Endothelial cell of umbilical vein (primary cell): ENCODE data around the gene NDUFS4. TPM values are rescaled to one million over a fixed set of nuclear protein-coding genes. Genes with fewer than 3 reads are reported as not detected.

Experiments
- BruUV-seq: library from RNA; stranded (reverse); fragments of 400-500 nt; replicated peaks from 2 replicates; lab custom pipeline; 2021; lab: Mats Ljungman, UMichigan
- CTCF ChIA-PET: fragments of 300-600, 350-600 bp; sonication (Branson Sonifier 250); formaldehyde crosslinking; loops from one replicate; lab custom pipeline; 2021; ENCODE audit warnings: antibody characterized with exemption, inconsistent platforms; lab: Charles Lee
- POLR2A ChIA-PET: fragments of 300-600, 350-600 bp; sonication (Branson Sonifier 250); formaldehyde crosslinking; loops from one replicate; lab custom pipeline; 2021; ENCODE audit warnings: antibody characterized with exemption, inconsistent platforms; lab: Charles Lee
- DNase-seq: peaks from one replicate; pipeline ENCODE4 v3.0.0-alpha.2; 2011; ENCODE audit warnings: low read depth, low spot score
- FAIRE-seq: peaks from 2 replicates; lab custom pipeline; 2011; peaks lifted over from hg19 to GRCh38; lab: Jason Lieb, UNC
- H2AFZ ChIP-seq: 2 replicates; pipeline ENCODE4 v1.6.0; 2012; ENCODE audit warnings: low read depth, low read length, control low read depth, inconsistent platforms
- H3K27ac ChIP-seq: 2 replicates; pipeline ENCODE4 v1.5.1; 2011; ENCODE audit warnings: low read depth, mild to moderate bottlenecking, control low read depth, low read length, moderate library complexity; ENCODE audit not compliant: insufficient read depth
- H3K27me3 ChIP-seq, 2 experiments: 2 replicates each; pipeline versions ENCODE4 v1.6.0 to v1.6.1; 2011; ENCODE audit warnings: low read length in 2 of 2, mixed read lengths in 1 of 2; ENCODE audit not compliant: control insufficient read depth in 2 of 2, insufficient read depth in 2 of 2
- H3K36me3 ChIP-seq, 2 experiments: 2 replicates in 1 of 2; 3 replicates in 1 of 2; pipeline ENCODE4 v1.5.1; 2011; ENCODE audit warnings: low read length in 2 of 2, mild to moderate bottlenecking in 1 of 2, moderate library complexity in 1 of 2; ENCODE audit not compliant: control insufficient read depth in 2 of 2, insufficient read depth in 2 of 2; ENCODE audit errors: extremely low read depth in 1 of 2
- H3K4me1 ChIP-seq: 3 replicates; pipeline ENCODE4 v1.5.1; 2011; ENCODE audit warnings: mild to moderate bottlenecking, low read length; ENCODE audit not compliant: control insufficient read depth, insufficient read depth; ENCODE audit errors: extremely low read depth
- H3K4me2 ChIP-seq: 2 replicates; pipeline ENCODE4 v1.6.1; 2011; ENCODE audit warnings: low read length, control low read depth, mixed read lengths; ENCODE audit not compliant: insufficient read depth
- H3K4me3 ChIP-seq, 3 experiments: fragments of 200-600 bp in 1 of 3; sonication (generic), shearing (Covaris generic) in 1 of 3; replicated peaks in 1 of 3; 2 replicates each; pipeline ENCODE4 v1.5.1; 2011 to 2016; ENCODE audit warnings: control low read depth in 3 of 3, low read length in 3 of 3, mild to moderate bottlenecking in 2 of 3, inconsistent platforms in 1 of 3, low read depth in 1 of 3, moderate library complexity in 1 of 3; ENCODE audit not compliant: insufficient read depth in 1 of 3
- H3K79me2 ChIP-seq: 2 replicates; pipeline ENCODE4 v1.6.0; 2012; ENCODE audit warnings: low read length, inconsistent platforms; ENCODE audit not compliant: control insufficient read depth, insufficient read depth
- H3K9ac ChIP-seq: replicated peaks from 2 replicates; pipeline ENCODE3; 2011; ENCODE audit warnings: low read length, control low read depth; ENCODE audit not compliant: insufficient read depth; ENCODE audit errors: extremely low read depth
- H3K9me1 ChIP-seq: replicated peaks from 3 replicates; pipeline ENCODE4 v1.6.0; 2011; ENCODE audit warnings: mild to moderate bottlenecking, low read length; ENCODE audit not compliant: control insufficient read depth, insufficient read depth; ENCODE audit errors: extremely low read depth
- H3K9me3 ChIP-seq: replicated peaks from 2 replicates; pipeline ENCODE4 v1.5.1; 2012; ENCODE audit warnings: low read length, inconsistent platforms; ENCODE audit not compliant: control insufficient read depth, insufficient read depth
- H4K20me1 ChIP-seq: replicated peaks from 2 replicates; pipeline ENCODE3; 2011; ENCODE audit warnings: mild to moderate bottlenecking, low read length; ENCODE audit not compliant: control insufficient read depth, insufficient read depth; ENCODE audit errors: extremely low read depth
- CTCF ChIP-seq, 2 donors: IDR thresholded peaks; 1 replicate in 1 of 2; 2 replicates in 1 of 2; pipeline ENCODE4 v1.5.1; 2011; ENCODE audit warnings: low read length in 2 of 2, mild to moderate bottlenecking in 2 of 2, moderate library complexity in 2 of 2, control low read depth in 1 of 2, inconsistent platforms in 1 of 2, low read depth in 1 of 2; ENCODE audit not compliant: insufficient read depth in 1 of 2; ENCODE audit errors: extremely low read depth in 1 of 2
- EZH2 ChIP-seq: IDR thresholded peaks from 2 replicates; pipeline ENCODE4 v1.6.1; 2012; ENCODE audit warnings: borderline replicate concordance, low read depth, mild to moderate bottlenecking, moderate library complexity, low read length, inconsistent platforms; ENCODE audit not compliant: severe bottlenecking
- FOS ChIP-seq: IDR thresholded peaks from 2 replicates; pipeline ENCODE4 v1.6.1; 2011; ENCODE audit warnings: mild to moderate bottlenecking, low read length, moderate library complexity, borderline replicate concordance; ENCODE audit not compliant: insufficient read depth
- GATA2 ChIP-seq: IDR thresholded peaks from 2 replicates; pipeline ENCODE4 v1.7.0; 2011; ENCODE audit warnings: low read depth, mild to moderate bottlenecking, moderate library complexity, mixed read lengths, low read length; ENCODE audit not compliant: insufficient read length, insufficient read depth
- JUN ChIP-seq: IDR thresholded peaks from 2 replicates; pipeline ENCODE4 v1.6.1; 2011; ENCODE audit warnings: borderline replicate concordance, low read depth; ENCODE audit not compliant: insufficient read length, insufficient read depth
- MYC ChIP-seq: IDR thresholded peaks from one replicate; pipeline ENCODE4 v1.6.1; 2011; ENCODE audit warnings: mild to moderate bottlenecking, low read depth, low read length
- POLR2A ChIP-seq: IDR thresholded peaks from 2 replicates; pipeline ENCODE4 v1.6.1; 2012; ENCODE audit warnings: low read depth, mild to moderate bottlenecking, control low read depth, low read length
- POLR2AphosphoS5 ChIP-seq: IDR thresholded peaks from 2 replicates; pipeline ENCODE4 v1.6.1; 2012; ENCODE audit warnings: low read depth, mild to moderate bottlenecking, control low read depth, low read length, moderate library complexity; ENCODE audit not compliant: insufficient read depth
- dilution Hi-C: fragments of 300-500 bp; cut with MboI; formaldehyde crosslinking; loops from one replicate; pipeline ENCODE4 v1.15.0; 2019; ENCODE audit warnings: low sequenced_read_pairs; ENCODE audit not compliant: extremely low pct_ligation_motif_present
- intact Hi-C: fragments of 100-400 bp; cut with micrococcal nuclease; formaldehyde crosslinking; loops from one replicate; pipeline ENCODE4 v1.10.0; 2022
- polyA plus RNA-seq, 4 experiments: library from polyadenylated mRNA; depleted of rRNA in 3 of 4; stranded (reverse) in 3 of 4; unstranded in 1 of 4; fragments of >200 nt; gene quantifications; 2 replicates each; pipeline versions ENCODE4 v1.2.1 to v1.2.3, GENCODE V29; 2011 to 2012; ENCODE audit warnings: missing spikeins in 1 of 4
- total RNA-seq: library from RNA; stranded (reverse); gene quantifications from 2 replicates; pipeline ENCODE4 v1.2.3, GENCODE V29; 2021
- TF ChIP-seq, protein P1 (sequence below): IDR thresholded peaks from 2 replicates; pipeline ENCODE4 v1.6.1; 2011; ENCODE audit not compliant: insufficient read depth, insufficient read length

The NDUFS4 gene
- total and polyA plus RNA-seq, 2 donors (not counting 3 experiments of a cell fraction or from before 2014, with no cell fraction given): 70.4 to 76.2 TPM

DNA sequence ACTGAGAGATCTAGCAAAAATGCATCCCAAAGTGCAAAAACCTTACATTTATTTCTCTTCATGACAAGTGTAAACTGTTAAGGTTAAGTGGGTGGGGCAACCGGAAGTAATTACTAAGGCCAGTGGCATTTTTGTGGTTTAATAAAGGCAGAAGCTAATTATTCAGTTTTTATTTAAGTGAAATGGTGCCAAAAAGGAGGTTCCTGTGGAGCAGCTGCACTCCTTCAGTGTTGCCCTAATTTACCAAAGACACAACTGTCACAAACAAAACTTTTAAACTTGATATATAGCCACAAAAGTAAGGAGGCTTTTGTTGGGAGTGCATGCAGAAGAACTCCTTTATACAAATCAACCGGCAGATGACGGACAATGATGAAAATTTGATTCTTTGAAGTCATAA lies 81.6 kb downstream of the NDUFS4 start:
- POLR2A ChIA-PET: no interaction called here

GRCh38 chr5:53643445-53643844 lies 83.0 kb downstream of the NDUFS4 start:
- Histone ChIP-seq H3K9ac (no peak overlapping the region), H4K20me1 (no peaks in the 10 kb centered on the region), H3K27ac (no peak overlapping the region), H3K4me2 (no peak overlapping the region), H3K4me1 (peaks cover 9% of the 10 kb centered on the region), H3K36me3 (no peaks in the 10 kb centered on the region), H3K79me2 (no peaks in the 10 kb centered on the region), H3K9me3 (no peaks in the 10 kb centered on the region), H3K4me3 (no peak overlapping the region), H3K27me3 (no peaks in the 10 kb centered on the region), H3K9me1 (no peaks in the 10 kb centered on the region), H2AFZ (no peak overlapping the region)
- POLR2A ChIA-PET: no interaction called here
- no peak for DNase-seq
- intact Hi-C loops: no loop called here
- no peak for TF ChIP-seq FOS
- TF ChIP-seq JUN: no peak
- TF ChIP-seq POLR2AphosphoS5: no peak
- no peak for TF ChIP-seq CTCF (IDR thresholded peaks at IDR 0.05; ENCODE audit: extremely low read depth in 1 of 2, insufficient read depth in 1 of 2, low read depth in 1 of 2, low read length in 2 of 2)
- no peak for TF ChIP-seq EZH2
- no peak for TF ChIP-seq POLR2A
- TF ChIP-seq MYC: no peak
- TF ChIP-seq, protein P1, sequence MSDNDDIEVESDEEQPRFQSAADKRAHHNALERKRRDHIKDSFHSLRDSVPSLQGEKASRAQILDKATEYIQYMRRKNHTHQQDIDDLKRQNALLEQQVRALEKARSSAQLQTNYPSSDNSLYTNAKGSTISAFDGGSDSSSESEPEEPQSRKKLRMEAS: no peak
- no peak for TF ChIP-seq GATA2
- no TSS peak for BruUV-seq
- no peak for FAIRE-seq
- dilution Hi-C loops: no loop called here
- CTCF ChIA-PET: interaction anchor here (0.9 to 1.1 kb wide), 2 partner anchors 8 to 213 kb away, joined by 3 read pairs; no protein-coding TSS in a partner anchor

More for the DNA sequence above, 81.6 kb downstream of the NDUFS4 start:
- FAIRE-seq (peak; percentile 12), DNase-seq (peak; percentile 35)
- Histone ChIP-seq H2AFZ (no peak overlapping the region), H3K9ac (no peak overlapping the region), H3K36me3 (no peaks in the 10 kb centered on the region), H3K27ac (no peak overlapping the region), H3K4me3 (no peak overlapping the region), H4K20me1 (no peaks in the 10 kb centered on the region), H3K27me3 (no peaks in the 10 kb centered on the region), H3K4me2 (no peak overlapping the region), H3K79me2 (no peaks in the 10 kb centered on the region), H3K4me1 (peaks cover 9% of the 10 kb centered on the region), H3K9me3 (no peaks in the 10 kb centered on the region), H3K9me1 (no peaks in the 10 kb centered on the region)
- dilution Hi-C loops: no loop called here
- intact Hi-C loops: no loop called here
- TF ChIP-seq FOS: peak; percentile 44
- no peak for TF ChIP-seq MYC
- no TSS peak for BruUV-seq
- CTCF ChIA-PET: interaction anchor here (1.1 to 1.3 kb wide), 2 partner anchors 11 to 45 kb away, joined by 3 to 4 read pairs; no protein-coding TSS in a partner anchor
